Measurements from ENCODE around the gene SLC12A8.
A peak's percentile ranks its signal among the peaks of the same experiment; 100 is the strongest.

SLC12A8 gene

GRCh38 chr3:125057186-125057850 is 155.2 kb downstream of the SLC12A8 start:
- no peak overlapping the region for H3K4me3 ChIP-seq (replicated peaks; ENCODE audit: low read depth, low read length)
- DNase-seq (ENCODE audit: low read depth): peak; percentile 70

GRCh38 chr3:125055913-125056745 is 156.4 kb downstream of the SLC12A8 start, which contains the start of gene HEG1:
Gene HEG1, minus strand, starts transcription at chr3:125055997. Its CDS starts 107 bp downstream, at chr3:125055890.
- DNase-seq (ENCODE audit: low read depth): peak; percentile 82
- H3K4me3 ChIP-seq (replicated peaks; ENCODE audit: low read depth, low read length): peak within 1 kb of the TSS; percentile 91
- TF ChIP-seq CTCF (IDR thresholded peaks at IDR 0.05; ENCODE audit: low read length, missing control alignments): no peak

More at GRCh38 chr3:125057186-125057850, 155.2 kb downstream of the SLC12A8 start:
- no peak for TF ChIP-seq CTCF (IDR thresholded peaks at IDR 0.05; ENCODE audit: low read length, missing control alignments)

- peak overlapping the region; percentile 91 for H3K4me3 ChIP-seq (replicated peaks; ENCODE audit: low read depth, low read length)
- no peak for TF ChIP-seq CTCF (IDR thresholded peaks at IDR 0.05; ENCODE audit: low read length, missing control alignments)
- no peak for DNase-seq (ENCODE audit: low read depth)
These were observed 157.1 kb downstream of the SLC12A8 start for GRCh38 chr3:125055331-125055912.

GRCh38 chr3:125054449-125055329 is 157.9 kb downstream of the SLC12A8 start:
- DNase-seq (ENCODE audit: low read depth): peak; percentile 70
- H3K4me3 ChIP-seq (replicated peaks; ENCODE audit: low read depth, low read length): peak overlapping the region; percentile 91
- TF ChIP-seq CTCF (IDR thresholded peaks at IDR 0.05; ENCODE audit: low read length, missing control alignments): peak; percentile 11

GRCh38 chr3:125054062-125054448 is 158.5 kb downstream of the SLC12A8 start:
- H3K4me3 ChIP-seq (replicated peaks; ENCODE audit: low read depth, low read length): peak overlapping the region; percentile 91
- no peak for DNase-seq (ENCODE audit: low read depth)
- no peak for TF ChIP-seq CTCF (IDR thresholded peaks at IDR 0.05; ENCODE audit: low read length, missing control alignments)

- peak overlapping the region; percentile 91 for H3K4me3 ChIP-seq (replicated peaks; ENCODE audit: low read depth, low read length)
- DNase-seq (ENCODE audit: low read depth): no peak
- TF ChIP-seq CTCF (IDR thresholded peaks at IDR 0.05; ENCODE audit: low read length, missing control alignments): no peak
These were observed 159.2 kb downstream of the SLC12A8 start for GRCh38 chr3:125053304-125053699.
